Transverse colon (tissue), 4 donors: ENCODE results near the gene TMEM138. TPM values are rescaled to one million over a fixed set of nuclear protein-coding genes. Genes with fewer than 3 reads are reported as not detected.

Experiments used
- DNase-seq: peaks from one replicate; pipeline ENCODE4 v3.0.0-alpha.2; 2019
- H3K27ac ChIP-seq, 4 donors: fragments of 200-600 bp; sonication (generic); 2 replicates each; pipeline ENCODE4 v1.5.1; 2016 to 2018; ENCODE audit warnings: inconsistent platforms in 4 of 4
- H3K27me3 ChIP-seq: fragments of 200-600 bp; sonication (generic); 2 replicates; pipeline ENCODE4 v1.5.1; 2017; ENCODE audit warnings: inconsistent platforms
- H3K36me3 ChIP-seq, 4 donors: fragments of 200-600 bp; sonication (generic); 2 replicates each; pipeline ENCODE4 v1.5.1; 2017 to 2019; ENCODE audit warnings: inconsistent platforms in 4 of 4
- H3K4me1 ChIP-seq, 4 donors: fragments of 200-600 bp; sonication (generic); 2 replicates each; pipeline ENCODE4 v1.5.1; 2017 to 2020; ENCODE audit warnings: inconsistent platforms in 4 of 4
- H3K4me3 ChIP-seq, 4 donors: fragments of 200-600 bp; sonication (generic); 1 replicate in 1 of 4; 2 replicates in 3 of 4; pipeline versions ENCODE4 v1.5.1 to v1.6.1; 2017 to 2019; ENCODE audit warnings: inconsistent platforms in 4 of 4
- H3K9me3 ChIP-seq, 2 donors: fragments of 200-600 bp; sonication (generic); 2 replicates each; pipeline ENCODE4 v1.5.1; 2017 to 2019; ENCODE audit warnings: inconsistent platforms in 2 of 2
- EP300 ChIP-seq: sonication (generic); formaldehyde crosslinking; IDR thresholded peaks from one replicate; pipeline ENCODE4 v1.6.1; 2017; ENCODE audit warnings: antibody characterized with exemption, low read depth
- POLR2A ChIP-seq: fragments of 450-650 bp; IDR thresholded peaks from one replicate; pipeline ENCODE4 v1.6.1; 2016; ENCODE audit warnings: antibody characterized with exemption, mild to moderate bottlenecking, moderate library complexity
- POLR2AphosphoS5 ChIP-seq, 3 donors: sonication (generic); formaldehyde crosslinking; IDR thresholded peaks; one replicate each; pipeline ENCODE4 v1.6.1; 2016; ENCODE audit warnings: antibody characterized with exemption in 3 of 3
- WGBS, 2 donors: methylation state at CpG; one replicate each; pipeline ENCODE4 v1.1.5; 2018; ENCODE audit warnings: low coverage in 1 of 2; 5-methylcytosine and 5-hydroxymethylcytosine counted together
- in situ Hi-C, 4 donors: fragments of 200-750 bp; cut with MboI; loops; one replicate each; pipeline versions ENCODE4 v1.15.0 to v1.15.1; 2017; ENCODE audit warnings: low sequenced_read_pairs in 3 of 4, low pct_ligation_motif_present in 1 of 4, low pct_unique_long_range_greater_than_20kb in 1 of 4
- intact Hi-C: fragments of 100-400 bp; cut with DNase I; formaldehyde crosslinking; loops from one replicate; pipeline ENCODE4 v1.15.1; 2023; ENCODE audit warnings: low total_unique reads
- total RNA-seq, 4 donors: library from RNA; depleted of rRNA; stranded (reverse); fragments of >200 nt; gene quantifications; one replicate each; pipeline ENCODE4 v1.1.0, GENCODE V29; 2016
- TF ChIP-seq, protein P1 (sequence below), 5 experiments: fragments of 200-600 bp in 3 of 5; fragments of 450-650 bp in 2 of 5; sonication (generic) in 3 of 5; IDR thresholded peaks; 1 replicate in 2 of 5; 2 replicates in 3 of 5; pipeline ENCODE4 v1.5.1; 2016 to 2017; ENCODE audit warnings: antibody characterized with exemption in 5 of 5, inconsistent platforms in 3 of 5, mild to moderate bottlenecking in 2 of 5, moderate library complexity in 1 of 5

The TMEM138 gene
- total RNA-seq, 4 donors from 2014 or later: 27.9 to 51.6 (median 35.6) TPM

DNA sequence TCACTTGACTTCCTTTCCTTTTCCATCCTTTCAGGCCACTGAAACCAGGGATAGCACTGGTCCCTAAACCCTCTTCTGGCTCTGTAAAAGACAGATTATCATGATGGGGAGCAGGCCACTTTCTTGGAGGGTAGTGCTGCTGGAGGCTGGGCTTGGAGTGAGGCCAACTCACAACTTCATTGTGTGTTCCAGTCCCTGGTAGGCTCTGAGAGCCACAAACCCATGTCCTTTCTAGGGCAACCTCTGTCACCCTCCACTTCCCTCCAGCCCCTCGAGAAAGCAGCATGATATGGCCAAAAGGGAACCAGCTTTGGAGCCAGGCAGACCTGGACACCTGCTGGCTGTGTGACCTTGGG lies 26.8 kb upstream of the TMEM138 start:
- Histone ChIP-seq H3K27ac (peak overlapping the region in 2 of 4 donors; percentile 80), H3K4me3 (no peak overlapping the region), H3K36me3 (no peaks in the 10 kb centered on the region), H3K27me3 (no peaks in the 10 kb centered on the region), H3K9me3 (no peaks in the 10 kb centered on the region), H3K4me1 (peaks cover 16 to 40% (median 25%) of the 10 kb centered on the region in 4 donors)
- intact Hi-C loops: no loop called here
- TF ChIP-seq, protein P1, sequence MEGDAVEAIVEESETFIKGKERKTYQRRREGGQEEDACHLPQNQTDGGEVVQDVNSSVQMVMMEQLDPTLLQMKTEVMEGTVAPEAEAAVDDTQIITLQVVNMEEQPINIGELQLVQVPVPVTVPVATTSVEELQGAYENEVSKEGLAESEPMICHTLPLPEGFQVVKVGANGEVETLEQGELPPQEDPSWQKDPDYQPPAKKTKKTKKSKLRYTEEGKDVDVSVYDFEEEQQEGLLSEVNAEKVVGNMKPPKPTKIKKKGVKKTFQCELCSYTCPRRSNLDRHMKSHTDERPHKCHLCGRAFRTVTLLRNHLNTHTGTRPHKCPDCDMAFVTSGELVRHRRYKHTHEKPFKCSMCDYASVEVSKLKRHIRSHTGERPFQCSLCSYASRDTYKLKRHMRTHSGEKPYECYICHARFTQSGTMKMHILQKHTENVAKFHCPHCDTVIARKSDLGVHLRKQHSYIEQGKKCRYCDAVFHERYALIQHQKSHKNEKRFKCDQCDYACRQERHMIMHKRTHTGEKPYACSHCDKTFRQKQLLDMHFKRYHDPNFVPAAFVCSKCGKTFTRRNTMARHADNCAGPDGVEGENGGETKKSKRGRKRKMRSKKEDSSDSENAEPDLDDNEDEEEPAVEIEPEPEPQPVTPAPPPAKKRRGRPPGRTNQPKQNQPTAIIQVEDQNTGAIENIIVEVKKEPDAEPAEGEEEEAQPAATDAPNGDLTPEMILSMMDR (IDR thresholded peaks at IDR 0.05): no peak
- TF ChIP-seq EP300 (no peak), POLR2A (no peak), POLR2AphosphoS5 (IDR thresholded peaks at IDR 0.05) (no peak)
- 67% methylated on average over 1 of the region's 1 CpG; no CpG with 5 or more reads in 1 of the 2 donors for WGBS, 2 donors
- in situ Hi-C loops: loop anchor here (5.0 to 25.0 kb wide), 3 partner anchors 49 to 498 kb away; partner anchors contain the start of gene CCDC86 (in 1 of the 4)
- DNase-seq: no peak

DNA sequence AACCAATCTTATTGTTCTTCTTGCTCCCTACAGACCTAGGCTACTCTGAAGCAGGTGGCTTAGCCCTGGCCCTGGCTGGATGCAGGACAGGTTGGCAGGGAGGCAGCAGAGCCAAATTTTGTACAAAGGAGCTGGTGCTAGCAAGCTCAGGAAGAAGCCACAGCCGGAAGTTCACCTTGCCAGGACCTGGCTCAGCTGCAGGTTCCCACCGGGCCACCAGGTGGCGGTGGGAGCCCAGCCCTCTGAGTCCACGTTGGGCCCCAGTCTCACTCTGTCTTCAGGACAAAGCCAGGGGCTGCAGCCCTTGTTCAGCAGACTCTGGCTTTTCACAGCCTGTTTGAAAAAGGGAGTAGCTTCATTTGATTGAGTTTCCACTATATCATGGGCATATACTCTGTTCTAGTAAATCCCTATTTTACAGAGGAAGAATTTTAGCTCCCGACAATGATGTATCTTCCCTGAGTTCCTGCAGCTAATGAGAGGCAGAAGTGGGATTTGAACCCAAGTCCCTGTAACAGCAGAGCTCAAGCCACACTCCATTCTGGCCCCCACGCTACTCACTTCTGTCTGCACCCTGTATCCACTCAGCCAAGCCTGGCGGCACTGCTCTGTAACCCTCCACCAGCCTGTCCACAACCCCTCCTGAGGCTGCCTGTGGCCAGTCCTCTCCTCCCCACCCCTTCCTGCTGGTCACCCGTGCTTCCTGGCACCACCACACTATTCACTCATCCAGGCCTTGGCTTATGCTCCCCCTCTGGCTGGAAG lies 25.8 kb upstream of the TMEM138 start:
- H3K27me3 ChIP-seq: no peaks in the 10 kb centered on the region
- peak; percentile 86 for DNase-seq
- TF ChIP-seq EP300 (no peak), POLR2A (no peak), POLR2AphosphoS5 (IDR thresholded peaks at IDR 0.05) (peak in 1 of 3 donors; percentile 27)
- TF ChIP-seq, protein P1 (IDR thresholded peaks at IDR 0.05): peak; percentile 95 to 99 (median 98)
- intact Hi-C loops: loop anchor here (2.0 kb wide), 1 partner anchor 48 kb away; no protein-coding TSS in a partner anchor
- no peaks in the 10 kb centered on the region for H3K36me3 ChIP-seq
- WGBS, 2 donors: 36 to 44% methylated on average over 3 to 8 of the region's 8 CpGs
- H3K4me1 ChIP-seq: peaks cover 13 to 31% (median 21%) of the 10 kb centered on the region in 4 donors
- no peak overlapping the region for H3K4me3 ChIP-seq
- in situ Hi-C loops: loop anchor here (5.0 to 25.0 kb wide), 3 partner anchors 48 to 499 kb away; partner anchors contain the start of gene CCDC86 (in 1 of the 4)
- H3K9me3 ChIP-seq: no peaks in the 10 kb centered on the region
- H3K27ac ChIP-seq: peak overlapping the region; percentile 74 to 80 (median 78)

DNA sequence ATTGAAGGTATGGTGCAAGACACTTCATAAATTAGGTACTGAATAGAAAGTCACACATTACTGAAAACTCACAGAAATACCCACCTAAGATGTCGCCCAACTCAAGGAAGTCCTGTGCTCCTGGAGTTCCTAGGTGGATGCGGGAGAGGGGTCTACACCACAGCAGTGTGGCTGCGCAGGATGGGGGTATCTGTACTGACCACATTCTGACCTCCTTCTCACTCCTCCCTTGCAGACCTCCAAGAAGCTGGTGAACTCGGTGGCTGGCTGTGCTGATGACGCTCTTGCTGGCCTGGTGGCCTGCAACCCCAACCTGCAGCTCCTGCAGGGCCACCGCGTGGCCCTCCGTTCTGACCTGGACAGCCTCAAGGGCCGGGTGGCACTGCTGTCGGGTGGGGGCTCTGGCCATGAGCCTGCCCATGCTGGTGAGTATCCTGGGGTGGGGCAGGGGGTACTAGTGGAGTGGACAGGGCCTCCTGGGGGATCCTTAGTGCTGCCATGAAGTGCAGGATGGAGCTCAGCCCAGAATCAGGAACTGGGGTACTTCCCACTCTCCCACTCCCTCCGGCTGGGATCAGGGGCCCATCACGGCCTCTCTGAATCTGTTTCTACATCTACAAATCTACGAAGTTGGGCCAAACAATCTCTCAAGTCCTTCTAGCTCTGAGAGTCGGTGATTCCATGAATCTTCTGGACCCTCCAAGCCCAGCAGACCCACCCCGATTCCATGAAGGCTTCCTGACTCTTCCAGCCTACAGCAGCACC lies 24.3 kb upstream of the TMEM138 start:
- H3K27ac ChIP-seq: no peak overlapping the region
- H3K9me3 ChIP-seq: no peaks in the 10 kb centered on the region
- peaks cover 6 to 21% (median 12%) of the 10 kb centered on the region in 4 donors for H3K4me1 ChIP-seq
- TF ChIP-seq, protein P1 (IDR thresholded peaks at IDR 0.05): no peak
- TF ChIP-seq POLR2AphosphoS5 (IDR thresholded peaks at IDR 0.05) (no peak), POLR2A (no peak), EP300 (no peak)
- H3K36me3 ChIP-seq: no peaks in the 10 kb centered on the region
- no peak for DNase-seq
- WGBS, 2 donors: 94% methylated on average over 12 of the region's 15 CpGs; no CpG with 5 or more reads in 1 of the 2 donors
- intact Hi-C loops: loop anchor here (2.0 kb wide), 1 partner anchor 47 kb away; no protein-coding TSS in a partner anchor
- H3K27me3 ChIP-seq: no peaks in the 10 kb centered on the region
- H3K4me3 ChIP-seq: no peak overlapping the region
- in situ Hi-C loops: loop anchor here (5.0 to 25.0 kb wide), 3 partner anchors 47 to 501 kb away; partner anchors contain the start of gene CCDC86 (in 1 of the 4)
